ENCODE measurements around the gene CLIC5. TPM values are rescaled to one million over a fixed set of nuclear protein-coding genes. Genes with fewer than 3 reads are reported as not detected.

The CLIC5 gene
- total RNA-seq, 6 donors from 2014 or later: 110 to 197 (median 138) TPM

DNA sequence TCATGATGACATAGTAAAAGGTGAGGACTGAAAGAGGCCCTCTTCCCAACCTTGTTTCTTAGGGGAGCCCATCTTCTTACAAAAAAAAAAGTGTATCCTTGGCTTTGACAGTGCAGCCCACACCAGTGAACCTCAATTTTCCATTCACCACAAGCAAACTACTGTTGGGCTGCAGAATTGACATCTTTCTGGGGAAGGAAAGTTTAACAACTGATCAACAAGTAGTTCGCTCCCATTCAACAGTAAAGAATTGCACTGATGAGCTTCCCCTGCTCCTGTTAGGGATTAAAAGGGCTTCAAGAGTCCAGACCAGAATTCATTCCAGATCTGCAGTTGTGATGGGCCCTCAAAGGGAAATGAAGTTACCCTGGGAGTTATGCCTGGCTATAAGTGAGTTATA lies 13.9 kb upstream of the CLIC5 start:
- Histone ChIP-seq H3K4me1 (peaks cover 0 to 3% (median 0%) of the 10 kb centered on the region in 4 donors), H3K27ac (no peak overlapping the region), H3K9me3 (no peaks in the 10 kb centered on the region), H3K36me3 (no peaks in the 10 kb centered on the region), H3K27me3 (no peaks in the 10 kb centered on the region), H3K4me3 (no peak overlapping the region)
- ATAC-seq (ENCODE audit: low FRiP score in 2 of 2) (no peak), DNase-seq (no peak)
- TF ChIP-seq POLR2AphosphoS5 (IDR thresholded peaks at IDR 0.05) (no peak), POLR2A (IDR thresholded peaks at IDR 0.05) (no peak), EP300 (IDR thresholded peaks at IDR 0.05) (no peak)
- TF ChIP-seq, protein P1, sequence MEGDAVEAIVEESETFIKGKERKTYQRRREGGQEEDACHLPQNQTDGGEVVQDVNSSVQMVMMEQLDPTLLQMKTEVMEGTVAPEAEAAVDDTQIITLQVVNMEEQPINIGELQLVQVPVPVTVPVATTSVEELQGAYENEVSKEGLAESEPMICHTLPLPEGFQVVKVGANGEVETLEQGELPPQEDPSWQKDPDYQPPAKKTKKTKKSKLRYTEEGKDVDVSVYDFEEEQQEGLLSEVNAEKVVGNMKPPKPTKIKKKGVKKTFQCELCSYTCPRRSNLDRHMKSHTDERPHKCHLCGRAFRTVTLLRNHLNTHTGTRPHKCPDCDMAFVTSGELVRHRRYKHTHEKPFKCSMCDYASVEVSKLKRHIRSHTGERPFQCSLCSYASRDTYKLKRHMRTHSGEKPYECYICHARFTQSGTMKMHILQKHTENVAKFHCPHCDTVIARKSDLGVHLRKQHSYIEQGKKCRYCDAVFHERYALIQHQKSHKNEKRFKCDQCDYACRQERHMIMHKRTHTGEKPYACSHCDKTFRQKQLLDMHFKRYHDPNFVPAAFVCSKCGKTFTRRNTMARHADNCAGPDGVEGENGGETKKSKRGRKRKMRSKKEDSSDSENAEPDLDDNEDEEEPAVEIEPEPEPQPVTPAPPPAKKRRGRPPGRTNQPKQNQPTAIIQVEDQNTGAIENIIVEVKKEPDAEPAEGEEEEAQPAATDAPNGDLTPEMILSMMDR (IDR thresholded peaks at IDR 0.05): no peak
- WGBS, 2 donors: 65 to 91% methylated on average over 1 of the region's 1 CpG

GRCh38 chr6:46026307-46026706 lies 10.6 kb upstream of the CLIC5 start:
- Histone ChIP-seq H3K4me1 (no peaks in the 10 kb centered on the region), H3K9me3 (no peaks in the 10 kb centered on the region), H3K4me3 (no peak overlapping the region), H3K27me3 (no peaks in the 10 kb centered on the region), H3K27ac (no peak overlapping the region), H3K36me3 (no peaks in the 10 kb centered on the region)
- ATAC-seq (ENCODE audit: low FRiP score in 2 of 2) (no peak), DNase-seq (no peak)
- WGBS, 2 donors: 79 to 86% methylated on average over 2 of the region's 2 CpGs
- TF ChIP-seq POLR2A (IDR thresholded peaks at IDR 0.05): no peak
- TF ChIP-seq, protein P1 (IDR thresholded peaks at IDR 0.05): no peak
- TF ChIP-seq EP300 (IDR thresholded peaks at IDR 0.05): no peak
- no peak for TF ChIP-seq POLR2AphosphoS5 (IDR thresholded peaks at IDR 0.05)

GRCh38 chr6:46025573-46025972 lies 9.9 kb upstream of the CLIC5 start:
- no peaks in the 10 kb centered on the region for H3K4me1 ChIP-seq
- H3K9me3 ChIP-seq: no peaks in the 10 kb centered on the region
- ATAC-seq (ENCODE audit: low FRiP score in 2 of 2) (no peak), DNase-seq (no peak)
- H3K27me3 ChIP-seq: no peaks in the 10 kb centered on the region
- no peak for TF ChIP-seq POLR2AphosphoS5 (IDR thresholded peaks at IDR 0.05)
- no peak overlapping the region for H3K4me3 ChIP-seq
- WGBS, 2 donors: 79 to 82% methylated on average over 4 of the region's 4 CpGs
- H3K27ac ChIP-seq: no peak overlapping the region
- no peaks in the 10 kb centered on the region for H3K36me3 ChIP-seq

DNA sequence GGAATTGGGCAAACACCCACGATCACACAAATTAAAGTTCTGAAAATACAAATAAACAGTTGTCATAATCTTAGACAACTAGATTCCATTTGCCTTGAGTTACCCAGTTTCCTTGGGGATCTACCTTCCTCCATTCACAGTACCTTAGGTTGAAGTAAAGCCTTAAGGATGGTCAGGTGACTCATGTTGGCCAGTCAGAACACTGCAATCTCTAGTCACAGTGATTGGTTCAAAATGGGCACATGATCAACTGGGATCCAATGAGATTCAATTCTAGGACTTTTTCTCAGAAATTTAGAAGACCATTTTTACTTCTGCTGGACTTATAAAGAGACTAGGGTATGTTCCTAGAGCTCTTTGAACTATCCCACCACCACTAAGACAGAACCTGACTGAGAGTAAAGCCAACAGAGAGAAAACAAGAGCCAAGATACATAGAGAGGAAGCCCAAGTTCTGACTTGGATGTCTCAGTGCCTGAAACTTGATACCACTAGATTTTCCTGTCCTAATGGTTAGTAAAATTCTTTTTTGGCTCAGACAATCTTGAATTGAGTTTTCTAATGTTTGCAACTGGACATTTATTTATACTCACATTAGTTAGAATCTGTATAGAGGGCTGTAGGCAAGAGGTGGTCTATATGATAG lies 8.6 kb upstream of the CLIC5 start:
- TF ChIP-seq POLR2AphosphoS5 (IDR thresholded peaks at IDR 0.05) (no peak), POLR2A (IDR thresholded peaks at IDR 0.05) (no peak), EP300 (IDR thresholded peaks at IDR 0.05) (no peak)
- TF ChIP-seq, protein P1 (IDR thresholded peaks at IDR 0.05): no peak
- Histone ChIP-seq H3K4me3 (no peak overlapping the region), H3K9me3 (no peaks in the 10 kb centered on the region), H3K27ac (no peak overlapping the region), H3K36me3 (no peaks in the 10 kb centered on the region), H3K27me3 (no peaks in the 10 kb centered on the region), H3K4me1 (no peaks in the 10 kb centered on the region)
- DNase-seq (no peak), ATAC-seq (ENCODE audit: low FRiP score in 2 of 2) (no peak)
- 77 to 91% methylated on average over 1 of the region's 1 CpG for WGBS, 2 donors

DNA sequence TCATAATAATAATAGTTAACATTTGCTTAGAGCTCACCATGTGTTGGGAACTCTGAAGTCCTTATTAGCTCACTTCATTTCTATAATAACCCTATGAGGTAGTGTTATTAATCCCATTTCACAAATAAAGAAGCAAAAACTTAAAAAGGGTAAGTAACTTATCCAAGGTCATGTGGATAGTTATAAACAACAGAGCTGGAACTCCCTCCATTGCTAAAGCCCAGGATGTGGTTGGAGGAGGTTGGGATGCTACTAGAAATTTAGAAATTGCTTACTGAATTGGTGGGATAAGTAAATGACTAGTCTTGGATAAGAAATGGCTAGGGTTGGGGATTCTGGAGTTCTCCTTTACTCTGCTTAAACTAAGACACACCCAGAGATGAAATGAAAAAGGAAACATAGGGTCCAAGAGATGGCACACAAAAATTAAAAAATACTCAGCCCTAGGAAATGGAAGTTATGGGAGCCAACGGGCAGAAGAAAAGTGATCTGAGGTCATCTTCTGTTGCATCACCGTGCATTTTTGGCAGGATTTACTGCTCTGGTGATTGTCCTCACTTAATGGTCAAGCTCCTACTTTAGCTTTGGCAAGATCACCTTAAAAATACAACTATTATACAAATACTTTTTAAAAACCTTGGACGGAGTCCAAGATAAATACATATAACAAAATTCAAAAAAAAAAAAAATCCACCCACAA lies 7.7 kb upstream of the CLIC5 start:
- no peaks in the 10 kb centered on the region for H3K9me3 ChIP-seq
- TF ChIP-seq EP300 (IDR thresholded peaks at IDR 0.05): no peak
- TF ChIP-seq, protein P1 (IDR thresholded peaks at IDR 0.05): no peak
- TF ChIP-seq POLR2AphosphoS5 (IDR thresholded peaks at IDR 0.05): no peak
- TF ChIP-seq POLR2A (IDR thresholded peaks at IDR 0.05): no peak
- no peak for DNase-seq
- 51 to 56% methylated on average over 3 of the region's 3 CpGs for WGBS, 2 donors
- no peaks in the 10 kb centered on the region for H3K36me3 ChIP-seq
- H3K4me3 ChIP-seq: no peak overlapping the region
- ATAC-seq (ENCODE audit: low FRiP score in 2 of 2): peak in 1 of 2 donors; percentile 67
- no peaks in the 10 kb centered on the region for H3K27me3 ChIP-seq
- no peak overlapping the region for H3K27ac ChIP-seq
- no peaks in the 10 kb centered on the region for H3K4me1 ChIP-seq
